Activated gamma-delta T cell treated with anti-CD3 and anti-CD28 coated beads, Interleukin-2, amount 50 U/mL, for 16 hours (primary cell): ENCODE data around the gene FAM107B.

Experiments
- DNase-seq: peaks from one replicate; pipeline ENCODE4 v3.0.0-alpha.2; 2020; ENCODE audit warnings: low read depth

The FAM107B gene

DNA sequence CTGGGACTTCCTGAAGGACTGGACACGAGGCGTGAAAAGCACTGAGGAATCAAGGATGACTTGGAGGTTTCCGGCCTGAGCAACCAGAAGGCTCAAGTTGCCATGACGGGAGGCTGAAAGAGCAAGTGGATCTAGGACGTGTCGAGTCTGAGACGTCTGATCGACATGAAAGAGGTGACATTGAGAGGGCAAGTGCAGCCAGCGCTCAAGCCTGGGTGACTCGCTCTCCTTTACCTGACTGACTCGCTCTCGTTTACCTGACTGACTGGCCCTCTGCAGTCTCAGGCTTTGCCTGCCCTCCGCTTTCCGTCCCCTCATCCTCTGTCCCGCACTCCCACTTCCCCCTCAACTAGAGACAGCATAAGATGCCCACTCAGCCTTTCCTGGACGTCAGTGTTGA lies 241.4 kb downstream of the FAM107B start:
- no peak for DNase-seq

DNA sequence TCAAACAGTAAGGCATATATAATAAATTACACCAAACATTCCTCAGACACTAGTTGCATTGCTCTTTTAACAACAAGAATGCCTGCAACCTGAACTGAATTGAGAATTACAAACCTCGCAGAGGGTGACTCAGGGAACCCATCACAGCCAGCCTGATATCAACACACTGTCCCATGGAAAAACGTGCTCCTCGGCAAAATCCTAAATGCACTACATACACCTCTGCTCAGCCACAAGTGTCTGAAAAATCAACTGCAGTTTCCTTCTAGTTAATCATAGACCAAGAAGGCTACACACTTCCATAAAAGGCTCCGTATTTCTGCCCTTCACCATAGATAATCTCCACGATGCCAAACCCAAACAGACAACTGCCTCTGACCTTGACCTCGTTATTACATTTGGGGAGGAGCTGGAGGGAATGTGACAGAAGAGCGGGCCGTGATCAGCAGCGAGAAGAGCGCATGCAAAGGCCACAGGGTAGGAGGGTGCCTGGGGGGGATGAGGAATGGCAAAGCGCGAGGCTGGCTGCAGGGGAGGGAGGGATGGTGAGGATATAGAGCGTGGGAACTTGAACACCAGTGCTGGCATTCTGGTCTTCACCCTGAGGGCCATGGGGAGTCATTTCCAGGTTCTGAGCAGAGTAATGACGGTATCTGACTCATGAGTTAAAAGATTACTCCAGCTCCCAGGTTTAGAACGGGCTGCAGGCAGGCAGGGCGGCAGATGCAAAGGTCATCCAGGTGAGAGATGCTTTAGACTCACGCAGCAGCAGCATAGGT lies 242.0 kb downstream of the FAM107B start:
- DNase-seq, result no peak

DNA sequence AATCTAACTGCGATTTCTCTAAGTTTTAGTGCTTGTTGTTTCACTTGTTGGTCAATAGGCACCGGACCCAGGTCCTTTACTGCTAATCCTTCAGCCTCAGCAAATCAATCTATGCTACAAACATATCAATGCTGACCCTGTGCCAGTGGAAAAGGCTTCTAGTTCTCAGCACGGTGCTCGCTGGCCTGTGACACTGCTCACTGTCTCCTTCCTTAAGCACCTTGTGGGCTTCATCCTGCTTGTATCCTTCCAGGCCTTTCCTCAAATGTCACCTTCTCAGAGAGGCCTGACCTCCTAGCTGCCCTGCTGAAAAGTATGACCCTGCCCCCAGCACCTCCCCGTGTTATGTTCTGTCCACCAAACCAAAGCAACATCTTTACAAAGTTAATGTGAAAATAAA lies 242.7 kb downstream of the FAM107B start:
- no peak for DNase-seq

- DNase-seq, result no peak
Observed at GRCh38 chr10:14530465-14530864, 244.2 kb downstream of the FAM107B start.

- no peak for DNase-seq
Observed at GRCh38 chr10:14529351-14529750, 245.3 kb downstream of the FAM107B start.

DNA sequence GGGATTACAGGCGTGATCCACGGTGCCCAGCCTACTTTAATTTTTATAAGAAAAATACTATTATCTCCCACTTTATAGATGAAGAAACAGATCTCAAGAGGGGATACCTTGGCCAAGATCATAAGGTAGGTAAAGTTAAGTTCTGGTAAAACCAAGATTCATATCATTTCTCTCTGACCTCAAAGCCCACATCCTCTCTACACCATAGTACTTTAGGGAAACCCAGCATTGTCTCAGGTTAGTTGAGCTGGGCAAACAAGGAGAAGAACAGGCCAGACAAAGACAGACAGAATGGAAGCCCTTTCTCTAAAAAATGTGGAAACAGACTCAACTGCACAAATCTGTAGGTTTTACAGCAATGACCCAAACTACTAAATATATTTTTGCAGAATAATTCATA lies 246.2 kb downstream of the FAM107B start:
- DNase-seq, result no peak

- DNase-seq, result no peak
Observed at GRCh38 chr10:14527915-14528314, 246.8 kb downstream of the FAM107B start.

- DNase-seq, result no peak
Observed at GRCh38 chr10:14527134-14527844, 247.4 kb downstream of the FAM107B start.

DNA sequence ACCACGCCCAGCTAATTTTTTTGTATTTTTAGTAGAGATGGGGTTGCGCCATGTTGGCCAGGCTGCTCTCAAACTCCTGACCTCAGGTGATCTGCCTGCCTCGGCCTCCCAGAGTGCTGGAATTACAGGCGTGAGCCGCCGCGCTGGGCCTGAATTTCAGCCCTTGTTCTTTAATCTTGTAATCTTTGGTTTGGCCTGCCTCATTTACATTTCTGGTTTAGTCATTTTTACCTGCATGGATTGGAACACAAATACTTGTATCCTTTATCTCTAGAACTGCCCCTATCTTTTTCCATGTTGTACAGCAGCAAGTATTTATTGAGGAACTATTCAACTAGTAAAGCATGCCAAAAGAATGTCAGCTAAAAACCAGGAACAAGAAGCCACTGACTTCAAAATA lies 248.4 kb downstream of the FAM107B start:
- DNase-seq, result no peak

- no peak for DNase-seq
Observed at GRCh38 chr10:14524691-14525324, 249.9 kb downstream of the FAM107B start.

- DNase-seq, result no peak
Observed at GRCh38 chr10:14523286-14523685, 251.4 kb downstream of the FAM107B start.

DNA sequence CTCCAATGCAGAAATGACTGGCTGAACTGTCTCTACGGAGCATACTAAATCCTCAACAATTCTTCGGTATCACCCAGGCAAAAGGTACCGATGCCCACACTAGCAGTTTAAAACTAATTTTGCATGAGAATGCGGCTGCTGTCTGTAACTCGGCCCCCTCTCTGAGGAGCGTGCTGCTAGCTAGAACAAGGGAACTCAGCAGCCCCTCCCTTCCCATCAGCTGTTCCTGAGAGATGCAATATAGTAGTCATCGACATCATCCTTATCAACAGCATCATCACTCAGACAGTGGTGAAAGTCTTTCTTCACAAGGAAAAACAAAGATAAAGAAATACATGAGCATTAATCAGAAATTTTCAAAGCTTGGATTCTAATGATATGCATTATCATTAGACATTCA lies 254.9 kb downstream of the FAM107B start:
- no peak for DNase-seq

DNA sequence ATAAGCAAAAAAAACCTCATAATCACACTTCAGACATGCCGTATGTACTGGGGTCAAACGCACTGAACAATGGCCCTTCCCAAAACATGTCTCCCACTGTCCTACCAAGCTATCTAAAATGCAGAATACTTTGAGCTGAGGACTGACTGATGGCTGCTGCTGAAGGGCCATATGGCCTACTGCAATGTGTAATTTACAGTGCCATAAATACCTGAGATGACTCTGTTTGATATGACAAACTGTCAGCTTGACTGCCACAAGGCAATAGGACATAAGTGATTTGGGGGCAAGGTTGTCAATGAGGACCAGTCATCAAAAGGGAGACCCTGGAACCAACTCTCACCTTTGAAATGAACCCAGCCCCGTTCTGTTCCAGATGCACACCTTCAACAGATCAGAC lies 256.5 kb downstream of the FAM107B start:
- DNase-seq, result no peak

DNA sequence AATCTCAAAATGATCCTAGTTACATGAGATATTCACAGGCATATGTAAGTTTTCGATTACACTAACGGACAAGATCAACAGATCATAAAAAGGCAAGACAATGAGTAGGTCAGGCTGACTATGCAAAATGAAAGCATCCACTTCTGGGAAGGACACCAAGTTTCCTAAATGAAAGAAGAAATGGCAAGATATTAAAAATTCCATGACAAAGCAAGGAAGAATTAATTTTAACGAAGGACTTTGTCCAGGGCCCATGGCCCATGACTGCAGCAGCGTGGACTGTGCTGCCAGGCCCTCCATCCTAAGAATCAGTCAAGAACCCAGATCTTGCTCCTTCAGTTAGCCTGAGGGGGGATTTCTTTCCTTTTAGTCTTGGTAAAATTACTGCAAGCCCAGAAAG lies 261.6 kb downstream of the FAM107B start:
- DNase-seq, result no peak

DNA sequence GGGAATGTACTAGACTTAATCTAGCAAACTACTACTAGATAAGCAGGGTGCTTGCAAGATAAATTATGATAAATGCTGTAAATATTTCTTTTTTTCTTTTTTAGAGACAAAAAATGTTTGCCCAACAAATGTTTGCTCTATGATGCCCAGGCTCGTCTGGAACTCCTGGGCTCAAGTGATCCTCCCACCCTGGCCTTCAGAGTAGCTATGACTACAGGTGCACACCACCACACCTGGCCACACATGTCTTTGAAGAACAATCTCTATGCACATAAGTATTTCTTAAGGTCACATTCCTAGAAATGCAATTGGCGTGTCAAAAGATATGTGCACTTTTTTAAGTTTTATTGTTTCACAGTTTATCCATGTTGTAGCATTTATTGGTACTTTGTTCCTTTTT lies 264.4 kb downstream of the FAM107B start:
- no peak for DNase-seq

DNA sequence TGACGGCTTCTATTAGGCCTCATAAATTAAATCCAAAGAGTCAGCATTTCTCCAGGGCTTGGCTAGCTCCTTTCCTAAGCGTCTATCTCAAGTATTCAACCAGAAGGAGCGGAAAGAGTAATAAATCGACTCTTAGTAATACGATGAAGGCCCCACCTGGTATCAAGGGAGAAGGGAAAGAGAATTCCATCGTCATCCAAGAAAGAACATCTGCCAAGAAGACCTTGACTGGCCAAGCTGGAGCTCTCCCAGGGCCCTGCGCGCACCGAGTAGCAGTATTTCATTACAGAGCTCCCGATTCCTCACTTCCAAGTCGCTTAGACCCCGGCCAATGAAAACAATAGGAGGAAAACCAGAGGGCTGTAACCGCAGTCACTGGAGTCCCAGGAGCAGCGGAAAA lies 266.0 kb downstream of the FAM107B start:
- DNase-seq, result no peak

- no peak for DNase-seq
Observed at GRCh38 chr10:14507781-14508180, 266.9 kb downstream of the FAM107B start.

DNA sequence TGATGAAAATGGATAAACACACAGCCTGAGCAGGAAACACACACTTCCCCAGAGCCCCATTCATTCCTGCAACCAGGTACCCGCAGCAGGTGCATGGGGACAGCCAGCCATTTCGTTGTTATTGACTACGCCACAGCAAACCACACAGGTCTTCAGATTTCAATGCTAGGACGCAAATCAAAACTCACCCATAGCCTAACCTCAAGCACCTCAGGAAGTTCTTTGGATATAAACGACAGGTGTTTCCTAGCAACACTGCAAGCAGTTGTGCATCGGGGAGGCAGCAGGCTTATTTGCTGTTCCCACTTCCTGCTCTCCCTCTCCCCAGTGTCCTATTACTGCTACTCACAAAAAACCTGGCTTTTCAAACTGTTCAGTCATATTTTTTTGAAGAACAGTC lies 267.5 kb downstream of the FAM107B start:
- no peak for DNase-seq

- no peak for DNase-seq
Observed at GRCh38 chr10:14502431-14502830, 272.3 kb downstream of the FAM107B start.

- no peak for DNase-seq
Observed at GRCh38 chr10:14500172-14500765, 274.4 kb downstream of the FAM107B start.

DNA sequence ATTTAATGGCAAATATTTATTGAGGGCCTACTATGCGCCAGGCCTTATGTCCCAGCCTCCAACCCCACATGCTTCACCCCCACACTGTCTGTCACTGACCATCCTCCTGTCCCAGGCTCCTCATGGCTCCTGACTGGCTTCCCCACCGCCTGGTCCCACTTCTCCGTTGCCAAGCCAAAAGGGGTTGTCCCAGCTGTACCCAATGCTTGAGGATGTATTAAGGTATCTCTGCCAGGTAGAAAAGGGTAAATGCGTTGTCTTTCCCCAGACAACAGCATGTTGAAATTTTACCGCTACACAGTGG lies 275.1 kb downstream of the FAM107B start:
- no peak for DNase-seq

DNA sequence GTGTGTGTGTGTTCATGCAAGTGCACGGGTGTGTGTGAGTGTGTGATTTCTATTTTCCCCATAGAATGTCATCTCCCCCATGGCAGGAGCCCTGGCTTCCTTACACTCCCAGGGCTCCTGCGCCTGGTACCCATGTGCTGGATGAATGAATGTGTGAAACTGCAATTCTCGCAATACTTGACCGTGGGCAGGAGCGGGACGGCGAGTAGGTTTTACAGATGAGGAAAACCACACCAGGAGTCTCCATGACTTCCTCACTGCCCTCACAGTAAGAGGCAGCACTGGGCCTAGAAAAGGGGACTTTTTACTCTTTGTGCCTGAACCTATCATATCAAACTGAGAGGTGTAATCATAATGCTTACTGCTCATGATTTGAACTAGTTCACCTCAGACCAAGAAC lies 276.4 kb downstream of the FAM107B start:
- no peak for DNase-seq

DNA sequence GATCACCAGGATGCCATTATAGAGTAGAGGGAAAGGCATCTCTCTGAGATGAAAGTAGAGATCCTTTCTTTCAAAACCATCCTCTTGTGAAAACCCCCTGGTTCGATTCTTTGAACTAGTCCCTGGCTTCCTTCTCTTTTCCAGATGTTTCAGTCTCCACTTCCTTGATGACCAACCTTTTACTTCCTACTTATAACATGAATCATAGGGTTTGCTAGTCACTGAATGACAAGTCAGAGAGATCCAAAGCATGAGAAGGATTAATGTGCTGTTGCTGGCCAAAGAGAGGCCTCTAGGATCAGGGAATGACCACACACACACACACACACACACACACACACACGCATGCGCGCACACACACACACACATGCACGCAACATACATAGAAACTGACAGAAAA lies 282.9 kb downstream of the FAM107B start:
- no peak for DNase-seq
